NOMO-1 treated with DMSO at 0.1 percent for 48 hours (cell line): ENCODE results near the gene SULT1A3.
A peak's percentile ranks its signal among the peaks of the same experiment; 100 is the strongest.
"Not testable (repeated sequence)": the region's sequence is repeated elsewhere in the genome, so short reads cannot be mapped to it uniquely, and the experiment has no call there.

ENCODE experiments used
- DNase-seq: peaks from one replicate; lab custom pipeline; 2025; ENCODE audit not compliant: unreplicated experiment; lab: John Stamatoyannopoulos, UW

SULT1A3 gene

DNA sequence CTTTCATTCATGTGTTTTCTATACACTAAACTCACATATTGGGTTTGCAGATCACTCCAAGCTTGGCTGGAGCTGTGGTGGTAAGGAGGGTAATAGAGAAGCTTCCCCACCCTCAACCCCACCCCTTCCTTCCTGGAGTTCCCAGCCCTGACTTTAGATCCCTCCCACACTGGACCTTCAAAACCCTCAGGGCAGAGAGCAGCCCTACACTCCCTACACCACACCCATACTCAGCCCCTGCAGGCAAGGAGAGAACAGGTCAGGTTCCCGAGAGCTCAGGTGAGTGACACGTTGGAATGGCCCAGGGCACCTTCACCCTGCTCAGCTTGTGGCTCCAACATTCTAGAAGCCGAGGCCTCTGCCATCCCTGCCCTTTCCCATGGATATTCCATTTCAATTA, at the start of gene SULT1A3:
TSS of gene SULT1A3 (plus strand) at position 207 of the 400 bp plus-strand sequence. CDS start 1,474 bp downstream, outside the sequence.
- DNase-seq, result not testable (repeated sequence)

DNA sequence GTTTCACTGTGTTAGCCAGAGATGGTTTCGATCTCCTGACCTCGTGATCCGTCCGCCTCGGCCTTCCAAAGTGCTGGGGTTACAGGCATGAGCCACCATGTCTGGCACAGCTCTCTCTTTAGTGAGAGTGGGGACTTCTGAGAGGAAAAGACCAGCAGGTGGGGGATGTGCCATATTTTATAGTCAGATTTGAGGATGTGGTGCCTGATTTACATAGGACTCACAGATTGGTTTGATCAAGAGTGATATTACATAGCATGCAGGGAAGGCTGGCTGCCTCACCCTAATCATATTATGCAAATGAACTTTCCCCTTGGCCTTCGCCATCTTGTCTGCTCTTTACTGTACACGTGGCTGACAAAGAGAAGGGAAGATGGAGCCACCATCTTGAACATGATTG, 48.0 kb upstream of the SULT1A3 start:
- no peak for DNase-seq

DNA sequence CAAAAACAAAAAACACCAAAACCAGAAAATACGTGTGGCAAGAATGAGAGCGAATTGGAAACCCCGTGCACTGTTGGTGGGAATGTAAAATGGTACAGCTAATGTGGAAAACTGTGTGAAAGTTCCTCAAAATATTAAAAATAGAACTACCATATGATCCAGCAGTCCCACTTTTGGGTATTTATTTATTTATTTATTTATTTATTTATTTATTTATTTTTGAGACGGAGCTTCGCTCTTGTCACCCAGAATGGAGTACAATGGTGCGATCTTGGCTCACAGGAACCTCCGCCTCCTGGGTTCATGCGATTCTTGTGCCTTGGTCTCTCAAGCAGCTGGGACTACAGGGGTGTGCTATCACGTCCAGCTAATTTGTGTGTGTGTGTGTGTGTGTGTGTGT, 46.5 kb upstream of the SULT1A3 start:
- DNase-seq, result no peak

DNA sequence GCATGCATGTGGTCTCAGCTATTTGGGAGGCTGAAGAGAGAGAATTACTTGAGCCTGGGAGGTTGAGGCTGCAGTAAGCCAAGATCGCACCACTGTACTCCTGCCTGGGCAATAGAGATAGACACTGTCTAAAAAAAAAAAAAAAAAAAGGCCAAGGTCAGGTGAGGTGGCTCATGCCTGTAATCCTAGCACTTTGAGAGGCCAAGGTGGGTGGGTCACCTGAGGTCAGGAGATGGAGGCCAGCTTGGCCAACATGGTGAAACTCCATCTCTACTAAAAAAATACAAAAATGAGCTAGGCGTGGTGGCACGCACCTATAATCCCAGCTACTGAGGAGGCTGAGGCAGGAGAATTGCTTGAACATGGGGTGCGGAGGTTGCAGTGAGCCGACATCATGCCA, 43.9 kb upstream of the SULT1A3 start:
- DNase-seq, result no peak

DNA sequence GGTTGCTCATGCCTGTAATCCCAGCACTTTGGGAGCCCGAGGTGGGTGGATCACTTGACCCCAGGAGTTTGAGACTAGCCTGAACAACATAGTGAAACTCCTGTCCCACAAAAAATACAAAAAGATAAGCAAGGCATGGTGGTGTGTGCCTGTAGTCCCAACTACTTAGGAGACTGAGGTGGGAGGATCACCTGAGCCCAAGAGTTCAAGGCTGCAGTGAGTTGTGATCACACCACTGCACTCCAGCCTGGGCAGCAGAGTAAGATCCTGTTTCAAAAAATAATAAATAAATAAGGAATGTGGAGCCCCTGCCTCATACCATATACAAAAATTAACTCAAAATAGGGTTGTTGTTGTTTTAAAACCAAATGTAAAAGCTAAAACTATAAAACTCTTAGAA, 41.8 kb upstream of the SULT1A3 start:
- DNase-seq, result no peak

DNA sequence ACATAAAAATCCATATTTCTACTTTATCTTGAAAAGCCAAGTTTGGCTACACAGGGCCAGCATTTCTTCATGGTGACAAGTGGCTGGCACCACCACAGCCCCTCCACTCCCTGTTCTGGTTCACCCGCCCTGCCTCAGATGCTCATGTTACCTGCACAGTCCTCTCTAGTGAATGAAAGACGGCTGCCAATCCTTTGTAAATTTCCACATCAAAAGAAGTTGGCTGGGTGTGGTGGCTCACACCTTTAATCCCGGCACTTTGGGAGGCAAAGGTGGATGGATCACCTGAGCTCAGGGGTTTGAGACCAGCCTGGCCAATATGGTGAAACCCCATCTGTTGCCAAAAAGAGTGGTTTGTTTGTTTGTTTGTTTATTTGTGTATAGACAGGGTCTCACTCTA, 35.5 kb upstream of the SULT1A3 start:
- DNase-seq, result no peak

DNA sequence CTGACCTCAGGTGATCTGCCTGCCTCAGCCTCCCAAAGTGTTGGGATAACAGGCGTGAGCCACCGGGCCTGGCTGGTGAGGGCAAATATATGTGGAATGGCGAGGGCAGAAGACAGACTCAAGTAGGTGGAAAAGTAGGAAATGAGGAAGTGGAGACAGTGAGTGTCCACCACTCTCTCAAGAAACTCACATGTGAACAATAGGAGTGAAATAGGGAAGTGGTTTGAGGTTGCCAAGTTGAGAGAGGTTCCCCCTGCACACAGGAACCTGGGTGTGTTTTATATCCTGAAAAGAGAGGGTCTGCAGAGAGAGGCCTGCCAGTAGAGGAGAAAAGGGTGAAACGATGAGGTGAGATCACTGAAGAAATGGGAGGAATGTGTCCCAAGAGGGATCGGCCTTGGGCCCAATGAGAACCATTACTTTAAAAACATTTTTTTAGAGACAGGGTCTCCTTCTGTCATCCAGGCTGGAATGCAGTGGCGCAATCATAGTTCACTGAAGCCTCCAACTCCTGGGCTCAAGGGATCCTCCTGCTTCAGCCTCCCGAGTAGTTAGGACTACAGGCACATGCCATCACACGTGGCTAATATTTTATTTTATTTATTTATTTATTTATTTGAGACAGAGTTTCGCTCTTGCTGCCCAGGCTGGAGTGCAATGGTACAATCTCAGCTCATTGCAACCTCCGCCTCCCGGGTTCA, 32.7 kb upstream of the SULT1A3 start:
- DNase-seq, result peak; percentile 96

DNA sequence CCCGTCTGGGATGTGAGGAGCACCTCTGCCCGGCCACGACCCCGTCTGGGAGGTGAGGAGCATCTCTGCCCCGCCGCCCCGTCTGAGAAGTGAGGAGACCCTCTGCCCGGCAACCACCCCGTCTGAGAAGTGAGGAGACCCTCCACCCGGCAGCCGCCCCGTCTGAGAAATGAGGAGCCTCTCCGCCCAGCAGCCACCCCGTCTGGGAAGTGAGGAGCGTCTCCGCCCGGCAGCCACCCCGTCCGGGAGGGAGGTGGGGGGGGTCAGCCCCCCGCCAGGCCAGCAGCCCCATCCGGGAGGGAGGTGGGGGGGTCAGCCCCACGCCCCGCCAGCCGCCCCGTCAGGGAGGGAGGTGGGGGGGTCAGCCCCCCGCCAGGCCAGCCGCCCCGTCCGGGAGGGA, 30.3 kb upstream of the SULT1A3 start:
- not testable (repeated sequence) for DNase-seq

DNA sequence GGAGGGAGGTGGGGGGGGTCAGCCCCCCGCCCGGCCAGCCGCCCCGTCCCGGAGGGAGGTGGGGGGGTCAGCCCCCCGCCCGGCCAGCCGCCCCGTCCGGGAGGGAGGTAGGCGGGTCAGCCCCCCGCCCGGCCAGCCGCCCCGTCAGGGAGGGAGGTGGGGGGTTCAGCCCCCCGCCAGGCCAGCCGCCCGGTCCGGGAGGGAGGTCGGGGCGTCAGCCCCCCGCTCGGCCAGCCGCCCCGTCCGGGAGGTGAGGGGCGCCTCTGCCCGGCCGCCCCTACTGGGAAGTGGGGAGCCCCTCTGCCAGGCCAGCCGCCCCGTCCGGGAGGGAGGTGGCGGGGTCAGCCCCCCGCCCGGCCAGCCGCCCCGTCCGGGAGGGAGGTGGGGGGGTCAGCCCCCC, 29.6 kb upstream of the SULT1A3 start:
- not testable (repeated sequence) for DNase-seq

DNA sequence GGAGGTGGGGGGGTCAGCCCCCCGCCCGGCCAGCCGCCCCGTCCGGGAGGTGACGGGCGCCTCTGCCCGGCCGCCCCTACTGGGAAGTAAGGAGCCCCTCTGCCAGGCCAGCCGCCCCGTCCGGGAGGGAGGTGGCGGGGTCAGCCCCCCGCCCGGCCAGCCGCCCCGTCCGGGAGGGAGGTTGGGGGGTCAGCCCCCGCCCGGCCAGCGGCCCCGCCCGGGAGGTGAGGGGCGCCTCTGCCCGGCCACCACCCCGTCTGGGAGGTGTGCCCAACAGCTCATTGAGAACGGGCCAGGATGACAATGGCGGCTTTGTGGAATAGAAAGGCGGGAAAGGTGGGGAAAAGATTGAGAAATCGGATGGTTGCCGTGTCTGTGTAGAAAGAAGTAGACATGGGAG, 28.9 kb upstream of the SULT1A3 start:
- not testable (repeated sequence) for DNase-seq

DNA sequence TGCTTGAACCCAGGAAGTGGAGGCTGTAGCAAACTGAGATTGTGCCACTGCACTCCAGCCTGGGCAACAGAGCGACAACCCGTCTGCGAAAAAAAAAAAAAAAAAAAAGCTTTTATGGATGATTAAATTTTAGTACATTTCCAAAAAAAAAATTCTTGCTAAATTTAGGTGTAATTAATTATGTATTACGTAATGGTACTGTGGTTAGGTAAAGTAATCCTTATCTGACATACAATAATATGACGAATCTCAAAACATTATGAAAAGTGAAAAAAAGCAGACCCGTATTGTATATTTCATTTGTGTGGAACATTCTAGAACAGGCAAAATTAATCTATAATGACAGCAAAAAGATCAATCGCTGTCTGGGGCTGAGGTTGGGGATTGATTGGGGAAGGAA, 26.0 kb upstream of the SULT1A3 start:
- DNase-seq, result peak; percentile 31

DNA sequence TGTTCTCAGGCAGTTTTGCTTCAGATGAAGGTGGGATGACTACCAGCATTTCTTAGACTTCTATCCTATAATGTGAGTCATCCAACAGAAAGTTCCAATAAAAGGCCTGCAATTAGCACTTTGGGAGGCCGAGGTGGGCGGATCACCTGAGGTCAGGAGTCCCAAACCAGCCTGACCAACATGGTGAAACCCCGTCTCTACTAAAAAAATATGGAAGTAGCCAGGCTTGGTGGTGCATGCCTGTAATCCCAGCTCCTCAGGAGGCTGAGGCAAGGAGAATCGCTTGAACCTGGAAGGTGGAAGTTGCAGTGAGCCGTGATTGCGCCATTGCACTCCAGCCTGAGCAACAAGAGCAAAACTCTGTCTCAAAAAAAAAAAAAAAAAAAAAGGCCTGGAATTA, 22.2 kb upstream of the SULT1A3 start:
- DNase-seq, result not testable (repeated sequence)

DNA sequence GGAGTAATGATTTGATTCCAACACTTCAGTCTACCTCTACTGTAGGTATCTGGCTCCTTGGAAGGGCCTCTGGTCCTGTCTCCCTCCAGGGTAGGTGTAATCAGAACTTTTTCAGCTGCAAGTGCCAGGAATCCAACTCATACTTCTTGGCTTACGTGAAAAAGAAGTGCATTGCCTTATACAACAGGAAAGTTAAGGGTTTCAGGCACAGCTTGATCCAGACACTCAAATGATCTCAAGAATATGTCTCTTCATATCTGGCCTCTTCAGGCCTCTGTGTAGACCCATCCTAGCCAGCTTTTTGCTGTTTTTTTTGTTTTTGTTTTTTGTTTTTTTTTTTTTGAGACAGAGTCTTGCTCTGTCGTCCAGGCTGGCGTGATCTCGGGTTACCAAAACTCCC, 19.9 kb upstream of the SULT1A3 start:
- no peak for DNase-seq

DNA sequence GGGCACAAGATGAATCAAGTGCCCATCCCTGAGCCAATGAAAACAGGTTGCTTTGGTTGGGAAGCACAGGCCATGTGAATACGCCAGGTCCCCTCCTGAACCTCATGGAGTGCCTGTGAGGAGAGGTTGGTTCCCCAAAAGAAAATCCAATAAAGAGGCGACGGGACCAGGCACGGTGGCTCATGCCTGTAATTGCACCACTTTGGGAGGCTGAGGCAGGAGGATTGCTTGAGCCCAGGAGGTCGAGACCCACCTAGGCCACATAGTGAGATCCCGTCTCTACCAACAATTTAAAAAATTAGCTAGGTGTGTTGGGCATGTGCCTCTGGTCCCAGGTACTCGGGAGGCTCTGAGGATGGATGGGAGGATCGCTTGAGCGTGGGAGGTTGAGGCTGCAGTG, 19.1 kb upstream of the SULT1A3 start:
- DNase-seq, result no peak

DNA sequence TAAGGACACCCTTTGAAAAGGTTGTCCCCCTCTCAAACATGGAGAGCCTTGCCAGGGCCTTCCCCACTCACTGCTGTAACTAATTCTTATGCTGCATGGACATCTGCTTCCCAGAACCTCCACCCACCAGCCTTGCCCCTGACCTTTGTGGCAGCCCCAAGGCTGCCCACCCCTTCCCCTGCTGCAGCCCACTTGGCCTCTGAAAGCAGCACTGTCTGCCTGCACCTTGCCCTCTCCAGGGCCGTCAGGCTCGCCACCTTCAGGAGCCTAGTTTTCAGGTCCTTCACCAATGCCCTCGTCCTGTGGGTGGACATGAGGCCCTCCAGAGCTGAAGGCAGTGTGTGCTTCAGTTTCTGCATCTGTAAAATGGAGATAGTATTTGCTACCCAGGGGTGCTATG, 18.3 kb upstream of the SULT1A3 start:
- no peak for DNase-seq

DNA sequence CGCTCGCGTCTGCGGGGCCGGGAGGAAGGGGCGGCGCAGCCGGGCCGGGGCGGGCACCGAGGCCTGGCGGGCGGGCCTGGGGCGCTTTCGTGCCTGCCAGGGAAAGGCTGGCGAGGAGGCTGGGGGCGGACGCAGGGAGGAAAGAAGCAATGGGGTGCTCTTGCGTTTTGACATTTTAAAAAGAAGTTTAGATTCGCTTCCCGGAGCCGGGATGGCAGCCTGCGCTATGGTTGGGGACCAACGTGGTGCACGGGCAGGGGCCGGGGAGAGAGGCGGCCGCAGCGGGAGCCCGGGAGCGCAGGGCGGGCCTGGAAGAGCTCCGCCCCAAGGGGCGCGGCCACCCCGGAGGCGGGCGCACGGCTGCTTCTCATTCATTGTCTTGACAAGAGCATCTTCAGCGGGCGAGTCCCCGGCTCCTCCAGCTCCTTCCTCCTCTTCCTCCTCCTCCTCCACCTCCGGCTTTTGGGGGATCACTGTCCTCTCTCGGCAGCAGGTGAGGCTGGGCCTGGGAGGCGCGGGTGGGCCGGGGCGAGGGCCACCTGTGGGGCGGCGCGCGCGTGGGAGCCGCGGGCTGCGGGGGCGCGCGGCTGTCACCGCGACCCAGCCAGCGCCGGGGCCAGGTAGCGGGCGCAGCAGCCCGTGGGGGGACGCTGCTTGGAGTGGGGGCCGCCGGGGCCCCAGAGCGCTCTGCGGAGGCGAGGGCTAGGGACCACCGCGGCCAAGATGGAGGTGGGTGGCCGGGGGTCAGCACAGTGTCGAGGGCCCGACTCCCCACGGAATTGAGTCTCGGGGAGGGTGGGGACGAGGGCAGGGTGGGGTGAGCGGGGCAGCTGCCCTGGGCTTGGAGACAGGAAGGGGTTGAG, 15.6 kb upstream of the SULT1A3 start, which contains the start of gene CORO1A:
TSS of gene CORO1A (plus strand) at position 370 of the 863 bp plus-strand sequence. CDS start 1,608 bp downstream, outside the sequence.
- peak; percentile 80 for DNase-seq

DNA sequence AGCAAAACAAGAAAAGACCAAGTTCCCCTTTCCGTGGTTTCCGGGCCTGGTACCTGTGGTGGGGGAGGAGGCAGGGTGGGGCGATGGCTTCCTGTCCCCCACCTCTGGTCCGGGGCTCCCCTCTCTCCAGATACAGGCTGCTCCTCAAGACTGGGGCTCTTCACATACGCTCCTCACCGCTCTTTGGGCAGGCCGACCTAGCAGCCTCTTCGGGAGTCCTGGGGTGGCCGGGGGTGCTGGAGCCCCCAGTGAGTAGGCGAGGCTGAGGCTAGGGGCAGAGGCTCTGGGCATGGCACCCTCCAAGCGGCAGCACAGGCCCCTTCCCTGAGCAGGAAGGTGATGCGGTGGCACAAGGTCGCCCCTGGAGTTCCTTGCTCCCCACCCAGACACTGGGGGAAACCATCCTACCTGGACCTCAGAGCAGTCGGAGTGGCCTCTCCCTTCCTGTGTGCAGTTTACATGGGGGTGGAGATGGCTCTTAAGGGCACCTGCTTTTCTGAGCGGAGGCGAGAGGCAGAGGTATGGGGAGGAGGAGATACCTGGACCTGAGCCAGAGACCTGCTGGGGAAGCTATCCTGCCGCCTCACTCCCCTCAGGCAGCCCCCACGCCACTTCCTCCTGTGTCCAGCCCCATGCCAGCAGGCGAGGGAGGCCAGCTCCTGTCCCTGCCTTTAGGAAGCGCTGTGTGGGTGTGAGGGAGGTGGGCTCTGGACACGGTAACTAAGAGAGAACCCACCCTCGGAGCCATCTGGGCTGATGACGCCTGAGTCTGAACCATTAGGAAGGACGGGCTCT, 14.8 kb upstream of the SULT1A3 start:
- DNase-seq, result peak; percentile 80

DNA sequence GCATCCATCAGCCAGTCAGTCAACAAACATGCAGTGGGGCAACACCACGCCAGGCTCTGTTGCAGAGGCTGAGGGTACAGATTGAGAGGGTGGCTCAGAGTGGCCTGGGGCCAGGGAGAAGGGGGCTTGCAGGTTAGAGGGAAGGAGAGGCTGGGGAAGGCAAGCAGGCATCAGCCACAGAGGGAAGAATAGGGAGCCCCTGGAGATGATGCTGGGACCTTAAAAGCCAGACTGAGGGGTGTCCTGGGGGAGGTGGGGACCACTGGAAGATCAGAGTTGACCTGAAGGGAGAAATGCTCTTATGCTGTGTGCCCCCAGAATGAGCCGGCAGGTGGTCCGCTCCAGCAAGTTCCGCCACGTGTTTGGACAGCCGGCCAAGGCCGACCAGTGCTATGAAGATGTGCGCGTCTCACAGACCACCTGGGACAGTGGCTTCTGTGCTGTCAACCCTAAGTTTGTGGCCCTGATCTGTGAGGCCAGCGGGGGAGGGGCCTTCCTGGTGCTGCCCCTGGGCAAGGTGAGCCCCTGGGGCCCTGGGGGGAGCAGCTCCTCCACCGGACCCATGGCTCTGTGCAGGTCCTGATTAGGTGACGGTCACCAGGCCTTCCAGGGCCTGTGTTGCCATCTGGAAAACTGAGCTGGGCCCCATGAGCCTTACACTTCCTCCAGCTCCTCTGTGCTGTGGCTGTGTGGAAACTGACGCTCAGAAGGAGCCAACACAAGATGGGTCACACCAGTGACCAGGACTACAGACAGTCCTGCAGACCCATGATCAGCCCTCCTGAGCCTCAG, 14.0 kb upstream of the SULT1A3 start:
- DNase-seq, result no peak

DNA sequence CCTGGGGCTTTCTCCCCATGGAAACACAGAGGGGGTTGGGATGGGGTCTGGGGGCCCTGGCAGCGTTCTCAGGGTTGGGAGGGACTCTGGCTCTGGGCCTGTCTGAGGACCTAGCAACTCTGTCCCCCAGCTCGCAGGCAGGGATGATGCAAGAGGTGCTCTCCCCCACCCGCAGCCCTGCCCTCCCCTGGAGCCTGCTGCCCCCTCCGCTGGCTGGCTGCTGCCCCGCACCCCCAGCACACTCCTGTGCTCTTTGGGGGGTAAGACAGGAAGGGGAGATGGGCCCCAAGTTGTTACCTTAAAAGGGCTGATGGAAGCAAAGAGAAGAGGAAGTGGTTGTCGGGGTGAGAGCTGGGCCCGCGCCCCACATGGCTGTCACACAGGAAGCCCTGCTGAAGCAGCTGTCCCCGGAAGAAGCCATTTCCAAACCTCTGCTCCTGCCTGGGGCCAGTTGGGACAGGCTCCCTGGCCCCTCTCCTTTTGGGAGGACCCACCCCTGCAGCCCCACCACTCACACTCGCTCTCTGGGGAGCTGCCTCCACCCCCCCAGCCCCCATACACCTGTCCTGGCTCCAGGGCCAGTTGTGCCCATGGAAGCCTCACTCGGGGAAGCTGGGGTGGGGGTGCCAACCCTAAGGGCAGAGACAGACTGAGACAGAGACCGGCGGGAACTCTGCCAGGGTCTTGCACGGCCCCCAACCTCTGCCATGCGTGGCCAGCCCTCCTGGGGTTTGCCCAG, 13.2 kb upstream of the SULT1A3 start:
- peak; percentile 80 for DNase-seq

DNA sequence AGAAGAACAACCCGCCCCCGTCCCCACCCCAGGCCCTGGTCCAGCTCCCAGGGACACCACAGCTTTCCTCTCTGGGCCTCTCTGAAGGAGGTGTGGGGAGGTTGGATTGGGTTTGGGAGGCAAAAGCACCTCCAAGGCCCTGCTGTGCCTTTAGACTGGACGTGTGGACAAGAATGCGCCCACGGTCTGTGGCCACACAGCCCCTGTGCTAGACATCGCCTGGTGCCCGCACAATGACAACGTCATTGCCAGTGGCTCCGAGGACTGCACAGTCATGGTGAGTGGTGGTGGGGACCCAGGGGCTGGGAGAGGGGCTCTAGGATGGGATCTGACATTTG, 12.6 kb upstream of the SULT1A3 start:
- no peak for DNase-seq
